Endodermal cell (in vitro differentiated cells): ENCODE data around the gene SEPTIN10. TPM values are rescaled to one million over a fixed set of nuclear protein-coding genes. Genes with fewer than 3 reads are reported as not detected.

Experiments
- DNase-seq: peaks from one replicate; pipeline ENCODE4 v3.0.0-alpha.2; 2017
- H3K27ac ChIP-seq: 2 replicates; pipeline ENCODE4 v1.5.1; 2013; ENCODE audit warnings: mild to moderate bottlenecking, low read depth, low read length, moderate library complexity
- H3K27me3 ChIP-seq: 2 replicates; pipeline ENCODE4 v1.6.1; 2013; ENCODE audit warnings: mild to moderate bottlenecking, low read length, moderate library complexity; ENCODE audit not compliant: insufficient read depth, control insufficient read depth, poor library complexity, severe bottlenecking
- H3K36me3 ChIP-seq: 2 replicates; pipeline ENCODE4 v1.7.0; 2013; ENCODE audit warnings: mild to moderate bottlenecking, low read length, moderate library complexity; ENCODE audit not compliant: control insufficient read depth, insufficient read depth
- H3K4me1 ChIP-seq: one replicate; pipeline ENCODE4 v1.7.0; 2013; ENCODE audit warnings: low read length; ENCODE audit not compliant: control insufficient read depth, insufficient read depth
- H3K4me3 ChIP-seq: 2 replicates; pipeline ENCODE4 v1.5.1; 2013; ENCODE audit warnings: mild to moderate bottlenecking, low read length, moderate library complexity
- H3K9ac ChIP-seq: 2 replicates; pipeline ENCODE4 v1.6.1; 2013; ENCODE audit warnings: mild to moderate bottlenecking, low read length, moderate library complexity; ENCODE audit not compliant: poor library complexity, severe bottlenecking; ENCODE audit errors: extremely low read depth
- H3K9me3 ChIP-seq: 2 replicates; pipeline ENCODE4 v1.6.1; 2013; ENCODE audit warnings: mild to moderate bottlenecking, low read length, moderate library complexity; ENCODE audit not compliant: control insufficient read depth
- H3K27ac Mint-ChIP-seq: 2 replicates; pipeline ENCODE4 v1.8.0; 2020; ENCODE audit warnings: mixed read lengths
- H3K27me3 Mint-ChIP-seq: 2 replicates; pipeline ENCODE4 v1.8.0; 2021; ENCODE audit warnings: mild to moderate bottlenecking, mixed read lengths; ENCODE audit not compliant: insufficient read depth
- H3K36me3 Mint-ChIP-seq: 2 replicates; pipeline ENCODE4 v1.8.0; 2020; ENCODE audit warnings: low read depth, mixed read lengths
- H3K4me1 Mint-ChIP-seq: 2 replicates; pipeline ENCODE4 v1.8.0; 2020; ENCODE audit warnings: mixed read lengths
- H3K4me3 Mint-ChIP-seq: 2 replicates; pipeline ENCODE4 v1.8.0; 2020; ENCODE audit warnings: mild to moderate bottlenecking, moderate library complexity, mixed read lengths
- H3K9me3 Mint-ChIP-seq: 2 replicates; pipeline ENCODE4 v1.8.0; 2020; ENCODE audit warnings: mild to moderate bottlenecking, mixed read lengths
- CTCF ChIP-seq: fragments of 200-600 bp; sonication (generic); conservative IDR thresholded peaks from 2 replicates; pipeline ENCODE4 v1.5.0; 2021; ENCODE audit warnings: antibody characterized with exemption, mild to moderate bottlenecking
- WGBS, 2 experiments: methylation state at CpG; one replicate each; pipeline versions ENCODE4 v1.1.5 to v1.1.7; 2013; ENCODE audit warnings: missing lambda C conversion rate in 2 of 2, mixed read lengths in 1 of 2; ENCODE audit not compliant: insufficient coverage in 1 of 2, insufficient read length in 1 of 2; 5-methylcytosine and 5-hydroxymethylcytosine counted together
- total RNA-seq, 2 donors: library from RNA; stranded (reverse); fragmentation: NEBNext Ultra II Directional in 1 of 2; extraction: Animal tissue kit (Norgen Biotek cat#: 25700) in 1 of 2; gene quantifications; 2 replicates in 1 of 2; 3 replicates in 1 of 2; pipeline ENCODE4 v1.2.1, GENCODE V29; 2021

The SEPTIN10 gene
- total RNA-seq, 2 donors from 2014 or later = 103 to 120 TPM

- H3K4me1 ChIP-seq = peaks cover 12% of the 10 kb centered on the region
- no peak overlapping the region for H3K27ac ChIP-seq
- no peak overlapping the region for H3K9ac ChIP-seq
- no peak for DNase-seq
- no peaks in the 10 kb centered on the region for H3K9me3 ChIP-seq
- peaks cover 31% of the 10 kb centered on the region for H3K4me1 Mint-ChIP-seq
- H3K9me3 Mint-ChIP-seq = no peaks in the 10 kb centered on the region
- no peak for TF ChIP-seq CTCF
- no peak overlapping the region for H3K4me3 ChIP-seq
- H3K4me3 Mint-ChIP-seq = no peak overlapping the region
- no peak overlapping the region for H3K27ac Mint-ChIP-seq
- no peaks in the 10 kb centered on the region for H3K27me3 Mint-ChIP-seq
- WGBS, 2 experiments = 89 to 100% methylated on average over 1 of the region's 3 CpGs
- H3K27me3 ChIP-seq = no peaks in the 10 kb centered on the region
- peaks cover 7% of the 10 kb centered on the region for H3K36me3 Mint-ChIP-seq
- H3K36me3 ChIP-seq = peaks cover 6% of the 10 kb centered on the region
Measured at GRCh38 chr2:109602617-109603188, 11.1 kb downstream of the SEPTIN10 start.

GRCh38 chr2:109601783-109602182, 12.0 kb downstream of the SEPTIN10 start:
- Mint-ChIP-seq H3K4me3 (no peak overlapping the region), H3K4me1 (peaks cover 31% of the 10 kb centered on the region), H3K27me3 (no peaks in the 10 kb centered on the region), H3K9me3 (no peaks in the 10 kb centered on the region), H3K27ac (no peak overlapping the region), H3K36me3 (peaks cover 7% of the 10 kb centered on the region)
- Histone ChIP-seq H3K9me3 (no peaks in the 10 kb centered on the region), H3K27me3 (no peaks in the 10 kb centered on the region), H3K4me3 (no peak overlapping the region), H3K4me1 (peaks cover 12% of the 10 kb centered on the region), H3K9ac (no peak overlapping the region), H3K27ac (no peak overlapping the region), H3K36me3 (peaks cover 6% of the 10 kb centered on the region)
- WGBS, 2 experiments = 89 to 94% methylated on average over 4 to 6 of the region's 6 CpGs
- no peak for TF ChIP-seq CTCF
- DNase-seq = no peak

GRCh38 chr2:109597283-109597682, 16.5 kb downstream of the SEPTIN10 start:
- Mint-ChIP-seq H3K27ac (no peak overlapping the region), H3K27me3 (no peaks in the 10 kb centered on the region), H3K9me3 (no peaks in the 10 kb centered on the region), H3K36me3 (peaks cover under 1% of the 10 kb centered on the region), H3K4me1 (peaks cover 25% of the 10 kb centered on the region), H3K4me3 (no peak overlapping the region)
- peaks cover 6% of the 10 kb centered on the region for H3K4me1 ChIP-seq
- H3K9me3 ChIP-seq = no peaks in the 10 kb centered on the region
- no peak for DNase-seq
- no peak for TF ChIP-seq CTCF
- 96 to 97% methylated on average over 3 of the region's 3 CpGs for WGBS, 2 experiments
- H3K27me3 ChIP-seq = no peaks in the 10 kb centered on the region
- H3K36me3 ChIP-seq = peaks cover 15% of the 10 kb centered on the region
- H3K27ac ChIP-seq = no peak overlapping the region
- H3K4me3 ChIP-seq = no peak overlapping the region
- H3K9ac ChIP-seq = no peak overlapping the region
